Mammary microvascular endothelial cell (primary cell): Measurements from ENCODE around the gene ARFGAP3. TPM values are rescaled to one million over a fixed set of nuclear protein-coding genes. Genes with fewer than 3 reads are reported as not detected.

ENCODE experiments used
- total RNA-seq: library from RNA; depleted of rRNA; stranded (reverse); fragments of >200 nt; gene quantifications from 2 replicates; pipeline ENCODE4 v1.2.3, GENCODE V29; 2015

The ARFGAP3 gene
- total RNA-seq: 37.2 and 41.7 TPM in 2 replicates

DNA sequence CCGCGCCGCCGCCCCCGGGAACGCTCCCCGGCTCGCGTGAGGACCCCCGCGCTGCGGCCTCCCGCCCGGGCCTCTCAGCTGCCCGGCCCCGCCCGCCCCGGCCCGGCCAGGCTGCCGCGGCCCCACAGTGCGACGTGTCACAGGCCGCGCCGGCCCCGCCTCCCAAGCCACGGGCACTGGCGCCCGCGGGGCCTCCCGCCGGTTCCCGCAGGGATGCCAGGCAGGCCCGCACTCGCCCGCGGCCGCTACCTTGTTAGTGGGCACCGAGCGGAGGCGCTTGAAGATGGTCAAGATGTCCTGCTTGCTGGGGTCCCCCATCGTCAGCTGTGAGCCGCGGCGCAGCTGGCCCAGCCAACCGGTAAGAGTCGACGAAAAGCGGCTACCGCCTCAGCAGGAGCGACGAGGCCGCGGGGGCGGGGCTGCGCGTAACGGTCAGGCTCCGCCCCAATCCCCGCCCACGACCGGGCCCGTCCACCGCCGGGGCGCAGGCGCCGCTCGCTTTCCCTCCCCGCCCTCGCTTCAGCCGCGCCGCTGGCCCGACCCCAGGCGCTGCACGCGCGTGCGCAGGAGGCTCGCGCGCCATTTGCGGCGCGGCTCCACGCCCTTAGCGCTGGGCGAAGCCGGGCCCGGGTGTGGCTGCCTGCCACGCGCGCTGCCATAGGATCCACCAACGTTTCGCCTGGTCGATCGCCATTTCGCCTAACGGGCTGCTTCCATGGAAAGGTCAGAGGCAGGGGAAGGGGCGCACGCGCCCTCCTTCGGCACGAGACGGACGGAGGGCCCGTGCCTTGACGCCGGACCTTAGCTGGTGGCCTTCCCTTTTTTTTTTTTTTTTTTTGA is at the start of gene ARFGAP3:
Gene ARFGAP3 (minus strand): TSS at position 409 of the 840 bp plus-strand sequence. CDS start 91 bp downstream, at position 318.

Other genes with a start within 250 kb of the ARFGAP3 start
- 31.0 and 38.1 TPM in 2 replicates for gene POLDIP3, start 242.4 kb downstream of the ARFGAP3 start, total RNA-seq
- gene ATP5MGL, start 216.7 kb downstream of the ARFGAP3 start, total RNA-seq: 0.47 TPM in 1 of 2 replicates, not detected in the other
- gene CYB5R3, start 207.9 kb downstream of the ARFGAP3 start, total RNA-seq: 195 and 232 TPM in 2 replicates
- 29.7 and 33.1 TPM in 2 replicates for gene A4GALT, start 136.4 kb downstream of the ARFGAP3 start, total RNA-seq
- gene PACSIN2, start 157.9 kb upstream of the ARFGAP3 start, total RNA-seq: 63.0 and 72.3 TPM in 2 replicates
- 4.7 and 10.7 TPM in 2 replicates for gene TTLL1, start 232.1 kb upstream of the ARFGAP3 start, total RNA-seq